ENCODE results near the gene RASSF4. TPM values are rescaled to one million over a fixed set of nuclear protein-coding genes. Genes with fewer than 3 reads are reported as not detected.
A peak's percentile ranks its signal among the peaks of the same experiment; 100 is the strongest.

The RASSF4 gene
- total RNA-seq, 1 donor from 2014 or later = 83.0 TPM

DNA sequence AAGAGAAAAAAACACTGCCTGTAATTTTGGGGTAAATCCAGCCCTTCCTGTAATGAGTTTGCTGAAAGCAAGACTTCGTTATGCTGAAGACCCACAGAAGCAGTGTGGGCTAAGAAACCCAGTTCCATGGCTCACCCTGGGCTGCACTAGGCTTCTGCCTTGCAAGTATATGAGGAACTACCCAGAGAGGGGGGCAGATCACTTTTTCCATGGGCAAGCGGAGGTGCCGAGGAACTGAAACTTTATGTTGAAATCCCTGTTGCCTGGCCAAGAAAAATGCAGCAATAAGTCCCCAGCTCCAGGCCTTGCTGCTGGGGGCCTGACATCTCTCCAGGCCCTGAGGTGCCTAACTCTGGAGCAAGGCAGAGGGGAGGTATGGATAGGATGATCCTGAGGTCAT is 8.5 kb downstream of the RASSF4 start:
- H3K4me2 ChIP-seq (ENCODE audit: low read length) = no peak overlapping the region
- peaks cover 52% of the 10 kb centered on the region for H3K4me1 Mint-ChIP-seq (ENCODE audit: low read depth, unreplicated experiment)
- no peaks in the 10 kb centered on the region for H4K20me1 ChIP-seq (ENCODE audit: insufficient read depth, low read length)
- no peaks in the 10 kb centered on the region for H3K9me3 Mint-ChIP-seq (ENCODE audit: unreplicated experiment)
- H2AFZ ChIP-seq (ENCODE audit: low read depth, low read length) = no peak overlapping the region
- DNase-seq (ENCODE audit: low read depth) = no peak
- H3K4me1 ChIP-seq (ENCODE audit: insufficient read depth, low read length) = peaks cover 21% of the 10 kb centered on the region
- TF ChIP-seq EZH2 (IDR thresholded peaks at IDR 0.05; ENCODE audit: insufficient read depth, low read length) = no peak
- TF ChIP-seq, protein P1, sequence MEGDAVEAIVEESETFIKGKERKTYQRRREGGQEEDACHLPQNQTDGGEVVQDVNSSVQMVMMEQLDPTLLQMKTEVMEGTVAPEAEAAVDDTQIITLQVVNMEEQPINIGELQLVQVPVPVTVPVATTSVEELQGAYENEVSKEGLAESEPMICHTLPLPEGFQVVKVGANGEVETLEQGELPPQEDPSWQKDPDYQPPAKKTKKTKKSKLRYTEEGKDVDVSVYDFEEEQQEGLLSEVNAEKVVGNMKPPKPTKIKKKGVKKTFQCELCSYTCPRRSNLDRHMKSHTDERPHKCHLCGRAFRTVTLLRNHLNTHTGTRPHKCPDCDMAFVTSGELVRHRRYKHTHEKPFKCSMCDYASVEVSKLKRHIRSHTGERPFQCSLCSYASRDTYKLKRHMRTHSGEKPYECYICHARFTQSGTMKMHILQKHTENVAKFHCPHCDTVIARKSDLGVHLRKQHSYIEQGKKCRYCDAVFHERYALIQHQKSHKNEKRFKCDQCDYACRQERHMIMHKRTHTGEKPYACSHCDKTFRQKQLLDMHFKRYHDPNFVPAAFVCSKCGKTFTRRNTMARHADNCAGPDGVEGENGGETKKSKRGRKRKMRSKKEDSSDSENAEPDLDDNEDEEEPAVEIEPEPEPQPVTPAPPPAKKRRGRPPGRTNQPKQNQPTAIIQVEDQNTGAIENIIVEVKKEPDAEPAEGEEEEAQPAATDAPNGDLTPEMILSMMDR (IDR thresholded peaks at IDR 0.05; ENCODE audit: insufficient read depth, low read depth, low read length) = no peak
- no peak overlapping the region for H3K4me3 Mint-ChIP-seq (ENCODE audit: unreplicated experiment)
- H3K9ac ChIP-seq (ENCODE audit: low read length) = no peak overlapping the region
- H3K27ac Mint-ChIP-seq (ENCODE audit: unreplicated experiment) = no peak overlapping the region
- no peak overlapping the region for H3K4me3 ChIP-seq (ENCODE audit: insufficient read depth, low read depth, low read length)
- no peak for FAIRE-seq
- no peaks in the 10 kb centered on the region for H3K79me2 ChIP-seq (ENCODE audit: insufficient read depth, low read length)
- no peaks in the 10 kb centered on the region for H3K27me3 Mint-ChIP-seq (ENCODE audit: low read depth, unreplicated experiment)
- H3K9me3 ChIP-seq (ENCODE audit: insufficient read depth, low read depth, low read length) = no peaks in the 10 kb centered on the region
- H3K36me3 ChIP-seq (ENCODE audit: insufficient read depth, low read length) = no peaks in the 10 kb centered on the region
- no peak overlapping the region for H3K27ac ChIP-seq (ENCODE audit: low read depth, low read length)
- H3K36me3 Mint-ChIP-seq (ENCODE audit: low read depth, unreplicated experiment) = peaks cover 17% of the 10 kb centered on the region
- H3K27me3 ChIP-seq (ENCODE audit: insufficient read depth, low read length) = no peaks in the 10 kb centered on the region

DNA sequence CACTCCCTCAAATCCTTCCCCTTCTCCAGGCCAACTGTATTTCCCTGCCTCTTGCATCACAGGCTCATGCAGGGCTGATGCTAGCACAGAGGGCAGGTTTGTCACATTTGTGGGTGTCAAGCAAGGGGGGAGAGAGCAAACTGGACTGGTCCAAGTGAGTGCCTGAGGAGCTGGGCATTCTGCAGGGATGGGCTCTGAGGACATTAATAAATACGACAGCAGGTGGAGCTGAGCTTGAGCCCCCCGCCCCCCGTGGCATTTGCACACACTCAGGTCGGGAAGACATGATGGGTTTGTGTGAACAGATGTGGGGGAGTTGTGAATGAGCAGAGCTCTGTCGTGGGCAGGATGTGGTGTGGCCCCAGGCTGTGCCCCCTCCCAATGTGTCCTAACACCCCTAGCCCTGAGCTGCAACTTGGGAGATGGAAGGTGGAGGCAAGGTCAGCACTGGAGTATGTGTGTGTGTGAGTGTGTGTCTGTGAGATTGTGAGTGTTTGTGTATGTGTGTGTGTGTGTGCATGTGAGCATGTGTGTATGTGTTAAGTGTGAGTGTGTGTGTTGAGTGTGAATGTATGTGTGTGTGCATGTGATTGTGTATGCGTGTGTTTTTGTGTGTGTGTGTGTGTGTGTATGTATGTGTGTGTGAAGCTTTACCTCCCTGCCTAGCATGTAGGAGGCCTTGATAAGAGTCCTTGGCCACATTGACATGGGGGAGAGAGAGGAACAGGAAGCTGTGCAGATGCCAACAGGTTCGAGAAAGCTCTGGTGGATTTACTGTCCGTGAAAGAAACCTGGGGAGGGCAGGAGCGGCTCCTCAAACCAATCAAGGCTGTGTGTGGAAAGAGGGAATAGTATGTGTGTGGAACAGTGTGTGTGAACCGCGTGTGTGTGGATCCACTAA is 9.1 kb downstream of the RASSF4 start:
- H3K27me3 ChIP-seq (ENCODE audit: insufficient read depth, low read length) = no peaks in the 10 kb centered on the region
- no peaks in the 10 kb centered on the region for H4K20me1 ChIP-seq (ENCODE audit: insufficient read depth, low read length)
- DNase-seq (ENCODE audit: low read depth) = no peak
- H3K27ac Mint-ChIP-seq (ENCODE audit: unreplicated experiment) = no peak overlapping the region
- H3K4me1 Mint-ChIP-seq (ENCODE audit: low read depth, unreplicated experiment) = peaks cover 53% of the 10 kb centered on the region
- H3K36me3 Mint-ChIP-seq (ENCODE audit: low read depth, unreplicated experiment) = peaks cover 17% of the 10 kb centered on the region
- H3K4me3 Mint-ChIP-seq (ENCODE audit: unreplicated experiment) = no peak overlapping the region
- FAIRE-seq = no peak
- no peak overlapping the region for H2AFZ ChIP-seq (ENCODE audit: low read depth, low read length)
- H3K27me3 Mint-ChIP-seq (ENCODE audit: low read depth, unreplicated experiment) = no peaks in the 10 kb centered on the region
- no peaks in the 10 kb centered on the region for H3K36me3 ChIP-seq (ENCODE audit: insufficient read depth, low read length)
- no peak overlapping the region for H3K4me3 ChIP-seq (ENCODE audit: insufficient read depth, low read depth, low read length)
- H3K4me1 ChIP-seq (ENCODE audit: insufficient read depth, low read length) = peaks cover 15% of the 10 kb centered on the region
- no peak overlapping the region for H3K4me2 ChIP-seq (ENCODE audit: low read length)
- no peaks in the 10 kb centered on the region for H3K79me2 ChIP-seq (ENCODE audit: insufficient read depth, low read length)
- H3K27ac ChIP-seq (ENCODE audit: low read depth, low read length) = no peak overlapping the region
- H3K9me3 Mint-ChIP-seq (ENCODE audit: unreplicated experiment) = no peaks in the 10 kb centered on the region
- H3K9ac ChIP-seq (ENCODE audit: low read length) = no peak overlapping the region
- TF ChIP-seq, protein P1 (IDR thresholded peaks at IDR 0.05; ENCODE audit: insufficient read depth, low read depth, low read length) = no peak
- TF ChIP-seq EZH2 (IDR thresholded peaks at IDR 0.05; ENCODE audit: insufficient read depth, low read length) = no peak
- H3K9me3 ChIP-seq (ENCODE audit: insufficient read depth, low read depth, low read length) = no peaks in the 10 kb centered on the region

DNA sequence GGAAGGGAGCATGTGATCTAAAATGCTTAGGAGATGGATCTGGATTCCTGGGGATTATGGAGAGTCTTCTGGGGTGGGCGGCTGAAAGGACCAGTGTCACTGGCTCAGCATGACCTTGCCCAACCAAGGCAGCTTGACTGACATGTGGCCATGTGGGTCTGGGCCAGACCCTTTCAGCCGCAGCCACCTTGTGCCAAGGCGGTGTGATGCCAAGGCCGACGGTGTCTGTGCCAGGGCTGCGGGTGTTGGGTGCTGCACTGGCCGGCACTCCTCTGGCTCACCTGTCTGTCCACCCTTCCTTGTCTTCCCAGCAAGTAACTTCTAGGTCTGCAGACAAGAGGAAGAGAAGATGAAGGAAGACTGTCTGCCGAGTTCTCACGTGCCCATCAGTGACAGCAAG is 10.3 kb downstream of the RASSF4 start:
- Histone ChIP-seq H4K20me1 (ENCODE audit: insufficient read depth, low read length) (no peaks in the 10 kb centered on the region), H2AFZ (ENCODE audit: low read depth, low read length) (no peak overlapping the region), H3K9me3 (ENCODE audit: insufficient read depth, low read depth, low read length) (no peaks in the 10 kb centered on the region), H3K4me3 (ENCODE audit: insufficient read depth, low read depth, low read length) (no peak overlapping the region), H3K9ac (ENCODE audit: low read length) (no peak overlapping the region), H3K4me2 (ENCODE audit: low read length) (no peak overlapping the region), H3K4me1 (ENCODE audit: insufficient read depth, low read length) (peaks cover 16% of the 10 kb centered on the region), H3K27me3 (ENCODE audit: insufficient read depth, low read length) (no peaks in the 10 kb centered on the region), H3K36me3 (ENCODE audit: insufficient read depth, low read length) (no peaks in the 10 kb centered on the region), H3K79me2 (ENCODE audit: insufficient read depth, low read length) (no peaks in the 10 kb centered on the region), H3K27ac (ENCODE audit: low read depth, low read length) (no peak overlapping the region)
- FAIRE-seq (no peak), DNase-seq (ENCODE audit: low read depth) (no peak)
- Mint-ChIP-seq H3K36me3 (ENCODE audit: low read depth, unreplicated experiment) (peaks cover 17% of the 10 kb centered on the region), H3K9me3 (ENCODE audit: unreplicated experiment) (no peaks in the 10 kb centered on the region), H3K27me3 (ENCODE audit: low read depth, unreplicated experiment) (no peaks in the 10 kb centered on the region), H3K4me3 (ENCODE audit: unreplicated experiment) (no peak overlapping the region), H3K27ac (ENCODE audit: unreplicated experiment) (peak overlapping the region; percentile 58), H3K4me1 (ENCODE audit: low read depth, unreplicated experiment) (peaks cover 50% of the 10 kb centered on the region)
- no peak for TF ChIP-seq EZH2 (IDR thresholded peaks at IDR 0.05; ENCODE audit: insufficient read depth, low read length)

Data from astrocyte (in vitro differentiated cells and primary cell).